Stimulated activated CD8-positive, alpha-beta memory T cell treated with anti-CD3 and anti-CD28 coated beads, Interleukin-2, amount 100 ng/mL, for 48 hours (primary cell): ENCODE results near the gene METTL21C.

Experiments used
- DNase-seq, 2 donors: peaks; one replicate each; pipeline ENCODE4 v3.0.0-alpha.2; 2020; ENCODE audit warnings: low read depth in 2 of 2

Gene METTL21C

GRCh38 chr13:102667023-102667422 is 27.8 kb downstream of the METTL21C start:
- no peak for DNase-seq

GRCh38 chr13:102659168-102659713 is 35.6 kb downstream of the METTL21C start:
- no peak for DNase-seq

GRCh38 chr13:102658660-102659059 is 36.2 kb downstream of the METTL21C start:
- DNase-seq = no peak

GRCh38 chr13:102657630-102658029 is 37.2 kb downstream of the METTL21C start:
- DNase-seq = no peak

GRCh38 chr13:102654756-102655155 is 40.1 kb downstream of the METTL21C start:
- no peak for DNase-seq

GRCh38 chr13:102651892-102652291 is 43.0 kb downstream of the METTL21C start:
- no peak for DNase-seq

- DNase-seq = no peak
Measured at GRCh38 chr13:102651392-102651791, 43.5 kb downstream of the METTL21C start.

GRCh38 chr13:102650444-102650843 is 44.4 kb downstream of the METTL21C start:
- no peak for DNase-seq

- no peak for DNase-seq
Measured at GRCh38 chr13:102648046-102648445, 46.8 kb downstream of the METTL21C start.

GRCh38 chr13:102645701-102646100 is 49.1 kb downstream of the METTL21C start:
- no peak for DNase-seq

GRCh38 chr13:102643656-102644055 is 51.2 kb downstream of the METTL21C start:
- DNase-seq = no peak

- DNase-seq = no peak
Measured at GRCh38 chr13:102642475-102642874, 52.4 kb downstream of the METTL21C start.

- DNase-seq = no peak
Measured at GRCh38 chr13:102642029-102642428, 52.8 kb downstream of the METTL21C start.

- DNase-seq = no peak
Measured at GRCh38 chr13:102638741-102639140, 56.1 kb downstream of the METTL21C start.
